ENCODE results near the gene ABCB8.
"Not testable (repeated sequence)": the region's sequence is repeated elsewhere in the genome, so short reads cannot be mapped to it uniquely, and the experiment has no call there.

ABCB8 gene

DNA sequence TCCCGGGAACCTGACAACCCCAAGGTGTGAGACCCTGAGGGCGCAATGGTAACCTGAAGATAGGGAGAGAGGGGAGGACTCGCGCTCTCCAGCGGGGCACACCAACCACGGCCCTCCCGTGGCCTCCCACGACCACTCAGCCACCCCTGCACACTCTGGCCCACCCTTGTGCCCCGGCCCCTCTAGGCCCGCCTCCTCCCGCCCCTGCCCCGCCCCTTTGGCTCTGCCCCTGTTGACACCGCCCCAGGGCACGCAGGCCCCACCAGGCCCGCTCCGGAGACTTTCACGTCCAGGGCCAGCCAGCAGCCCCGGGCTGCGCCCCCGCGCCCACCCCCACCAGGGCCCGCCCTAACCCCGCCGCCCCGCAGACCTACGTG is 14.9 kb upstream of the ABCB8 start:
- no peak for FAIRE-seq
- DNase-seq (ENCODE audit: insufficient read length, low spot score) = no peak

DNA sequence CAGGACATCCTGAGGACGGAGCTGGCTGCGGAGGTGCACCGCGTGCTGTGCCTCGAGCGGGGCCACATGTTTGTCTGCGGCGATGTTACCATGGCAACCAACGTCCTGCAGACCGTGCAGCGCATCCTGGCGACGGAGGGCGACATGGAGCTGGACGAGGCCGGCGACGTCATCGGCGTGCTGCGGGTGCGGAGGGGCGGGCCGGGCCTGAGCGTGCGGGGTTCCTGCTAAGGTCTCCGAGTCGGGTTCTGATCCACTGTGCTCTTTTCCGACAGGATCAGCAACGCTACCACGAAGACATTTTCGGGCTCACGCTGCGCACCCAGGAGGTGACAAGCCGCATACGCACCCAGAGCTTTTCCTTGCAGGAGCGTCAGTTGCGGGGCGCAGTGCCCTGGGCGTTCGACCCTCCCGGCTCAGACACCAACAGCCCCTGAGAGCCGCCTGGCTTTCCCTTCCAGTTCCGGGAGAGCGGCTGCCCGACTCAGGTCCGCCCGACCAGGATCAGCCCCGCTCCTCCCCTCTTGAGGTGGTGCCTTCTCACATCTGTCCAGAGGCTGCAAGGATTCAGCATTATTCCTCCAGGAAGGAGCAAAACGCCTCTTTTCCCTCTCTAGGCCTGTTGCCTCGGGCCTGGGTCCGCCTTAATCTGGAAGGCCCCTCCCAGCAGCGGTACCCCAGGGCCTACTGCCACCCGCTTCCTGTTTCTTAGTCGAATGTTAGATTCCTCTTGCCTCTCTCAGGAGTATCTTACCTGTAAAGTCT is 14.3 kb upstream of the ABCB8 start:
- peak; percentile 84 for DNase-seq (ENCODE audit: insufficient read length, low spot score)

GRCh38 chr7:151014950-151015349 is 13.3 kb upstream of the ABCB8 start:
- FAIRE-seq (no peak), DNase-seq (ENCODE audit: insufficient read length, low spot score) (no peak)

More for the DNA sequence above, 14.3 kb upstream of the ABCB8 start:
- FAIRE-seq = peak; percentile 58

DNA sequence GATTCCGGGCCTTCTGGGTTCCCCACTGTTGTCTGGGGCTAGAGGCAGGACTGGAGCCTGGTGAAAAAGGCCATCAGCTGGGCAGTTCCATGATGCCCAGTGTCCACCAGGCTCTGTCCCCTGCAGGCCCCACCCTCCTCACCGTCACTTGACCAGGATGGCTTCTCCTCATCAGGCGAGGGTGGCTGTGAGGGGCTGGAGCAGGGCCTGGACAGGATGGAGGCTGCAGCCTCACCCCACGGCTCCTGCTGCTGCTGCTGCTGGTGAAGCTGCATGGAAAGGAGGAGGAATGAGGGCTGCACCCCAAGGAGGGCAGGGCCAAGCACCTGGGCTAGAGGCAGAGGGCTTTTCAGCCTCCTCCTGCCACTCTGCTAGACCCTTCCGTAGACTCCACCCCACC is 12.3 kb upstream of the ABCB8 start:
- FAIRE-seq = no peak
- no peak for DNase-seq (ENCODE audit: insufficient read length, low spot score)

DNA sequence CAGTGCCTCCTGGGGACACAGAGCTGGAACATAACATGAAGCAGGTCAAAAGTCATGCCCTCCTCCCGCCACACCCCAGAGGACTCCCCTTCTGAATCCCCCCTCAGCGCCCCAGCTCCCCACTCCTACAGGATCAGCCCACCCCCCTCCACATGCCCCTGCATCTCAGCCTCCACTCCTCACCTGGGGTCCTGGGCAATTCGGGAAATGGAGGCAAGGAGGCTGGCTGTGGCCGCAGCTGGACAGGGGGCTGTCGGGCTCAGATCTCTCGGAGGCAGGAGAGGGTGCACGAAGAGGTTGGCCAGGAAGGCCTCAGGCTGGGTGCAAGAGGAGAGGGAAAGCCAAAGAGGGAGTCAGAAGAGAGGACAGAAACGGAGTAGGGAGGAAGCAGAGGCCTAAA is 11.7 kb upstream of the ABCB8 start:
- FAIRE-seq (no peak), DNase-seq (ENCODE audit: insufficient read length, low spot score) (no peak)

- DNase-seq (ENCODE audit: insufficient read length, low spot score) = no peak
These were observed 11.3 kb upstream of the ABCB8 start for GRCh38 chr7:151016942-151017341.

DNA sequence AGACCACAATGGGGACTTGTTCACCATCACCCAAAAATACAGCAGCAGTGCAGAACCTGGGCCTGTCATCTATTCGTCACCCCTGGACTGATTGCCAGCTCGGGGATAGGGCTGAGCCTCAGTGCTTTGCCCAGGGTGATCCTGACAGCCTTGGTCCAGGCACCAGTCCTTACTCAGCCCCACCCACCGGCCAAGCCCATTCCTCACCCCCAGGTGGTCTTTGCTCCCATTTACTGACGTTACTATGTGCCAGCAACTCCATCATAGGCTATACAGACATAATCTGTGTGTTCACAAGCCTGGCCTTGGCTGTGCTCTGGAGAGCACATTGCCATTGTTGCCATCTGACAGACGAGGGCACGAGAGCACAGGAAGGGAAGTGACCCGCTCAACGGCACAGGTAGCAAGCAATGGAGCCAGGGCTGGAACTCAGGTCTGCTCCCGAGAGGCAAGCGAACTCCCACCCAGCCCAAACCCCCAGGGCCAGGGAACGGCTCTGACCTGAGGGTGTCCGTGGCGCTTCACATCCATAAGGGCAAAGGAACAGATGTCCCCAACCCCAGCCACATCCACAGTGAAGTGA is 10.8 kb upstream of the ABCB8 start:
- FAIRE-seq (no peak), DNase-seq (ENCODE audit: insufficient read length, low spot score) (no peak)

More at GRCh38 chr7:151016942-151017341, 11.3 kb upstream of the ABCB8 start:
- no peak for FAIRE-seq

DNA sequence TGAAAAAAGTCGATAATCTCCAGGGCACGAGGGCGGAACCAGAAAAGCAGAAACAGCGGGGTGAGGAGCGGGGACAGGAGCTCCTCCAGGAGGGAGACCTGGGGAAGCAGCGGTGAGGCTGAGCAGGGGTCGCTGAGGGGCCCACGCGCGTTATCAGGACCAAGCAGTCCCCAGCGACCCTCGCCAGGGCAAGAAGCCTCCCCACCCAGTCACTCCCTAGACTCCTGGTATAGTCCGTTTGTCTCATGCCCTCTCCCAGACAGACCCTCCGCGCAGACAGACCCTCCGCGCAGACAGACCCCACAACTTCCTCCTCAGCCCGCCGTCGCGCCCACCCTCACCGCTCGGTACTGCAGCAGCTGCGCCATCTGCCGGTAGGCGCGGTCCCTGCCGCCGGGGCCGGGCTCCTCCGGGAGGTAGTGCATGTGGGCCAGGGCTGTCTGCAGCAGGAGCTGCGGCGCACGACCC is 10.3 kb upstream of the ABCB8 start:
- DNase-seq (ENCODE audit: insufficient read length, low spot score) (peak; percentile 80), FAIRE-seq (no peak)

DNA sequence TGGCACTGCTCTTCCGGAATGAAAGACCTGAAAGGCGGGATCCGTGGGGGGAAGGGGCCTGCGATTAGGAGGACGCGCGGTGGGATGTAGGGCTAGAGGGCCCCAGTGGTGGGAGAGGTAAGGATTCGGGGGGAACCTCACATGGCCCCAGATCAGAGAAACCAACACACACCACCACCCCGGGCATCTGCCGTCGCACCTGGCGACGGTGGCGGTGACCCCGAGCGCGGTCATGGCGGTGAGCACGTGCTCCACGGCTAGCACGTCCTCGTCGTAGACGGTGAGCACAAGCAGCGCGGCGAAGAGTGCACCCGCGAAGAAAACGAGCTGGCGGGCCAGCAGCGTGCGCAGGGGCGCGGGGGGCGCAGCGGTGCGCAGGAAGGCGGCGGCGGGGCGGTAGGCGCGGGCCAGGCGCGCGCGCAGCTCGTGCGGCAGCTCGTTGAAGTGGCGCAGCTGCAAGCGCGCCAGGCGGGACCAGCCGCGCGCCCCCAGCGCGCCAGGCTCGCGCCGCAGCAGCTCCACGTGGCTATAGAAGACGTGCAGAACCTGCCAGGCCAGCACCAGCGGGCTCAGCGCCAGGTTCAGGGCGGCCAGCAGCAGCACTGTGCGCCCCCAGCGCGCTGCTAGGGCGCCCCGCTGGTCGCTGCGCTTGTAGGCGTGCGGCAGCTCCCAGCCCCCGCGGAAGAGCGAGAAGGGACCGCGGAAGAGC is 9.7 kb upstream of the ABCB8 start:
- DNase-seq (ENCODE audit: insufficient read length, low spot score) = no peak
- no peak for FAIRE-seq

- FAIRE-seq = no peak
- DNase-seq (ENCODE audit: insufficient read length, low spot score) = no peak
These were observed 9.2 kb upstream of the ABCB8 start for GRCh38 chr7:151019130-151019447.

- no peak for FAIRE-seq
- no peak for DNase-seq (ENCODE audit: insufficient read length, low spot score)
These were observed 8.0 kb upstream of the ABCB8 start for GRCh38 chr7:151020231-151020630.

DNA sequence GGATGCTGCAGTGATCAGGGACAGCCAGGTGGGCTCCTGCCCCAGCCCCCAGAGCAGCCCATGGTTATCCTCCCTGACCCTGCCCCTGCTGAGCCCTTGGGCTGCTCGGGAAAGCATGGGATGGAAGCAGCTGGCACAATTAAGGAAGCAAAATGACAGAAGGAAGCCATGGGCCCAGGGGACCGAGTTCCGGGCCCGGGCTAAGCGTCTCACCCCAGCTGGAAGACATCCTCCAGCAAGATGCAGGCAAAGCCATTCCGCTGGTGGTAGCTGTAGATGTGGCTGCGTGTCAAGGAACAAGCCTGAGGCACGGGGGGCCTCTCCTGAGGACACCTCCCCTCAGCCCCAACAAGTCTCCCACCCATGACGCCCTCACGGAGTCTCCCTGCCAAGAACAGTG is 5.0 kb upstream of the ABCB8 start:
- no peak for FAIRE-seq
- no peak for DNase-seq (ENCODE audit: insufficient read length, low spot score)

DNA sequence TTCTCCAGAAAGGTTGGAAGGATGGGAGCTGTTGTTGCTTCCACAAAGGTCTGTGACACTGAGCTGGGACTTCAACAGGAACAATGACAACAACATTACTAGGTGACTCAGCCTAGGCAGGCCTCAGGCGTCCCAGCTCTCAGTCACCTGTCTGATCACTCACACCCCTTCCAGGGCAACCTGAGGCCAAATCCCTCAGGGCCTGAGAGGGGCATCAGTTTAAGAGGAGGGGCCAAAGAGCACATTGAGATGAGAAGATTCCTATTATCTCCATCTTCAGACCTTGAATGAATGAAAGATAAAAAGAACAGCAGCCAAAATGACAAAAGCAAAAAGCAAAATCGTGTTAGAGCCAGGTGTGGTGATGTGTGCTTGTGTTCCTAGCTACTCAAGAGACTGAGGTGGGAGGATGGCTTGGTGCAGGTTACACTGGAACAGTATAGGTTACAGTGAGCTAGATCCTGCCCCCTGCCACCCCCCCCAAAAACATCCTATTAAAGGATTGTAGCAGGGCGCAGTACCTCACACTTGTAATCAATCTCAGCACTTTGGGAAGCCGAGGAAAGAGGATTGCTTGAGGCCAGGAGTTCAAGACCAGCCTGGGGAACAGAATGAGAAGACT is 3.7 kb upstream of the ABCB8 start, which contains the start of gene ATG9B:
ATG9B (minus strand) TSS at position 60 of the 622 bp plus-strand sequence. CDS start 71 bp downstream, outside the sequence.
- FAIRE-seq (no peak), DNase-seq (ENCODE audit: insufficient read length, low spot score) (no peak)

GRCh38 chr7:151025924-151026671 is 2.2 kb upstream of the ABCB8 start:
- FAIRE-seq = no peak
- DNase-seq (ENCODE audit: insufficient read length, low spot score) = no peak

GRCh38 chr7:151026771-151027727 is 1.2 kb upstream of the ABCB8 start:
- DNase-seq (ENCODE audit: insufficient read length, low spot score); FAIRE-seq: not testable (repeated sequence)

DNA sequence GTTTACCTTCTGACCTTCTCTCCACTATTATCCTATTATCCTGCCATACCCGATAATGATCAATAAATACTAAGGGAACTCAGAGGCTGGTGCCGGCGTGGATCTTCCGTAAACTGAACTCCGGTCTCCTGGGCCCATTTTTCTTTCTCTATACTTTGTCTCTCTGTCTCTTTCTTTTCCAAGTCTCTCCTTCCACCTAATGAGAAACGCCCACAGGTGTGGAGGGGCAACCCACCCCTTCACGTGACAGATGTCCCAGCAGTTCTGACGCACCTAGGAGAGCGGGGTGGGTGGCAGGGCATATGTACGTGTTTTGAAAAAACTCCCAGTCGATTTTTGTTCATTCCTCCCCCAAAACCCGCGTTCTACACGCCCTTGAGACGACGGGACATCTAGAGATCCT is 521 bp upstream of the ABCB8 start:
- FAIRE-seq; DNase-seq (ENCODE audit: insufficient read length, low spot score): not testable (repeated sequence)

- no peak for DNase-seq (ENCODE audit: insufficient read length, low spot score)
- no peak for FAIRE-seq
These were observed 775 bp downstream of the ABCB8 start for GRCh38 chr7:151028948-151029501.

DNA sequence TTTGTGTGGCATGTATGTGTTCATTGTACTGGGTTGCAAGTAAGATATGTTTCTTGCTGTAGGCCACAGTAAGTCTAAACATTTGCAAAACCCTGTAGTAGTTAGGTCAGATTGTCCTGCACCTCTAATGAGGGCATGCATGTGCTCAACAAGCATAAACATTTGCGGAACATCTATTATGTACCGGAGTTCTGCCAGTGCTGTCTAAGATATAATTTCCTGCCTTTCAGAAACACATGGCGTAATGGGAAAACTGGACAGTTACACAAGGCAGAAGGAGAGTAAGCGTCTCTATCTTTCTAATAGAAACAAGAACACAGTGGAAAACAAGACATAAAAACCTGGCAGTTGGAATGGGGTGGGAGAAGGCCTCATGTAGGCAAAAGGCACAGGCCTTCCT is 2.8 kb downstream of the ABCB8 start:
- FAIRE-seq (no peak), DNase-seq (ENCODE audit: insufficient read length, low spot score) (no peak)

Data from GM19239 (cell line).